ENCODE measurements around the gene ROM1. TPM values are rescaled to one million over a fixed set of nuclear protein-coding genes. Genes with fewer than 3 reads are reported as not detected.
A peak's percentile ranks its signal among the peaks of the same experiment; 100 is the strongest.

ROM1 gene
- total RNA-seq, 1 donor from 2014 or later, result 2.4 TPM

GRCh38 chr11:62652161-62653006 lies 39.3 kb downstream of the ROM1 start:
- TF ChIP-seq CTCF (IDR thresholded peaks at IDR 0.05), result no peak
- peak overlapping the region; percentile 92 for H3K27ac Mint-ChIP-seq (ENCODE audit: unreplicated experiment)
- peaks cover 3% of the 10 kb centered on the region for H3K36me3 Mint-ChIP-seq (ENCODE audit: low read depth)
- no peak for DNase-seq (ENCODE audit: low spot score)
- H3K9me3 Mint-ChIP-seq (ENCODE audit: low read depth), result no peaks in the 10 kb centered on the region
- H3K4me1 Mint-ChIP-seq (ENCODE audit: low read depth), result peaks cover 16% of the 10 kb centered on the region
- H3K27me3 Mint-ChIP-seq (ENCODE audit: low read depth), result no peaks in the 10 kb centered on the region
- H3K4me3 Mint-ChIP-seq (ENCODE audit: unreplicated experiment), result peak overlapping the region; percentile 87

- H3K27ac Mint-ChIP-seq (ENCODE audit: unreplicated experiment), result peak overlapping the region; percentile 22
- H3K36me3 Mint-ChIP-seq (ENCODE audit: low read depth), result peaks cover 3% of the 10 kb centered on the region
- H3K4me3 Mint-ChIP-seq (ENCODE audit: unreplicated experiment), result no peak overlapping the region
- TF ChIP-seq CTCF (IDR thresholded peaks at IDR 0.05), result no peak
- no peaks in the 10 kb centered on the region for H3K9me3 Mint-ChIP-seq (ENCODE audit: low read depth)
- H3K4me1 Mint-ChIP-seq (ENCODE audit: low read depth), result peaks cover 16% of the 10 kb centered on the region
- no peak for DNase-seq (ENCODE audit: low spot score)
- no peaks in the 10 kb centered on the region for H3K27me3 Mint-ChIP-seq (ENCODE audit: low read depth)
These were observed 41.2 kb downstream of the ROM1 start for GRCh38 chr11:62654297-62654696.

- H3K4me1 Mint-ChIP-seq (ENCODE audit: low read depth), result peaks cover 12% of the 10 kb centered on the region
- no peaks in the 10 kb centered on the region for H3K9me3 Mint-ChIP-seq (ENCODE audit: low read depth)
- TF ChIP-seq CTCF (IDR thresholded peaks at IDR 0.05), result no peak
- no peaks in the 10 kb centered on the region for H3K36me3 Mint-ChIP-seq (ENCODE audit: low read depth)
- H3K4me3 Mint-ChIP-seq (ENCODE audit: unreplicated experiment), result no peak overlapping the region
- DNase-seq (ENCODE audit: low spot score), result no peak
- no peak overlapping the region for H3K27ac Mint-ChIP-seq (ENCODE audit: unreplicated experiment)
- H3K27me3 Mint-ChIP-seq (ENCODE audit: low read depth), result no peaks in the 10 kb centered on the region
These were observed 43.9 kb downstream of the ROM1 start for GRCh38 chr11:62656796-62657429.

- H3K4me3 Mint-ChIP-seq (ENCODE audit: unreplicated experiment), result peak overlapping the region; percentile 94
- no peaks in the 10 kb centered on the region for H3K9me3 Mint-ChIP-seq (ENCODE audit: low read depth)
- peak overlapping the region; percentile 93 for H3K27ac Mint-ChIP-seq (ENCODE audit: unreplicated experiment)
- TF ChIP-seq CTCF (IDR thresholded peaks at IDR 0.05), result no peak
- peaks cover 26% of the 10 kb centered on the region for H3K4me1 Mint-ChIP-seq (ENCODE audit: low read depth)
- H3K36me3 Mint-ChIP-seq (ENCODE audit: low read depth), result peaks cover 7% of the 10 kb centered on the region
- DNase-seq (ENCODE audit: low spot score), result no peak
- H3K27me3 Mint-ChIP-seq (ENCODE audit: low read depth), result no peaks in the 10 kb centered on the region
These were observed 51.5 kb downstream of the ROM1 start for GRCh38 chr11:62664405-62665074.

Small RNA genes within 50 kb of the gene (microRNA-seq; reads per million reads assigned to microRNA genes)
- not detected for gene MIR6747 (ENCODE audit: borderline number of aligned reads)

Other genes starting within 250 kb of the ROM1 start
- gene SCGB1A1, start 194.2 kb upstream of the ROM1 start, total RNA-seq, result not detected in 3 replicates
- gene AHNAK, start 66.5 kb upstream of the ROM1 start, total RNA-seq, result 476 to 526 TPM (median 514 TPM) in 3 replicates
- gene EEF1G, start 39.4 kb upstream of the ROM1 start, total RNA-seq, result 1,000 to 1,202 TPM (median 1,017 TPM) in 3 replicates
- 9.6 to 15.2 TPM (median 11.8 TPM) in 3 replicates for gene TUT1, start 21.7 kb upstream of the ROM1 start, total RNA-seq
- 81.7 to 89.3 TPM (median 83.0 TPM) in 3 replicates for gene MTA2, start 11.4 kb upstream of the ROM1 start, total RNA-seq
- 55.2 to 76.6 TPM (median 58.9 TPM) in 3 replicates for gene EML3, start 482 bp upstream of the ROM1 start, total RNA-seq
- gene B3GAT3, start 8.7 kb downstream of the ROM1 start, total RNA-seq, result 35.3 to 40.1 TPM (median 37.7 TPM) in 3 replicates
- gene GANAB, start 33.4 kb downstream of the ROM1 start, total RNA-seq, result 348 to 394 TPM (median 359 TPM) in 3 replicates
- gene INTS5, start 40.0 kb downstream of the ROM1 start, total RNA-seq, result 17.0 to 18.1 TPM (median 17.2 TPM) in 3 replicates
- 39.0 to 61.1 TPM (median 47.5 TPM) in 3 replicates for gene C11orf98, start 52.0 kb downstream of the ROM1 start, total RNA-seq
- gene CSKMT, start 52.1 kb downstream of the ROM1 start, total RNA-seq, result 7.8 to 8.4 TPM (median 8.4 TPM) in 3 replicates
- 4.8 to 5.7 TPM (median 5.5 TPM) in 3 replicates for gene UQCC3, start 58.4 kb downstream of the ROM1 start, total RNA-seq
- gene LBHD1, start 59.0 kb downstream of the ROM1 start, total RNA-seq, result 2.8 to 8.3 TPM (median 4.2 TPM) in 3 replicates
- 72.0 to 82.2 TPM (median 81.6 TPM) in 3 replicates for gene UBXN1, start 65.8 kb downstream of the ROM1 start, total RNA-seq
- gene LRRN4CL, start 76.3 kb downstream of the ROM1 start, total RNA-seq, result 0.20 to 0.51 TPM (median 0.21 TPM) in 3 replicates
- gene BSCL2, start 94.2 kb downstream of the ROM1 start, total RNA-seq, result 36.6 to 76.0 TPM (median 43.2 TPM) in 3 replicates
- not detected in 3 replicates for gene GNG3, start 94.4 kb downstream of the ROM1 start, total RNA-seq
- 43.6 to 53.8 TPM (median 45.6 TPM) in 3 replicates for gene HNRNPUL2, start 114.2 kb downstream of the ROM1 start, total RNA-seq
- gene TTC9C, start 115.2 kb downstream of the ROM1 start, total RNA-seq, result 33.0 to 36.8 TPM (median 36.7 TPM) in 3 replicates
- gene ZBTB3, start 140.9 kb downstream of the ROM1 start, total RNA-seq, result 10.2 to 13.0 TPM (median 11.3 TPM) in 3 replicates
- 75.9 to 77.8 TPM (median 77.0 TPM) in 3 replicates for gene POLR2G, start 148.3 kb downstream of the ROM1 start, total RNA-seq
- 18.8 to 31.0 TPM (median 21.4 TPM) in 3 replicates for gene TAF6L, start 158.1 kb downstream of the ROM1 start, total RNA-seq
- 29.4 to 44.9 TPM (median 35.1 TPM) in 3 replicates for gene TMEM179B, start 174.1 kb downstream of the ROM1 start, total RNA-seq
- 11.4 to 16.2 TPM (median 14.7 TPM) in 3 replicates for gene TMEM223, start 178.7 kb downstream of the ROM1 start, total RNA-seq
- gene NXF1, start 192.2 kb downstream of the ROM1 start, total RNA-seq, result 51.3 to 69.5 TPM (median 52.4 TPM) in 3 replicates
- gene STX5, start 218.8 kb downstream of the ROM1 start, total RNA-seq, result 44.0 to 52.2 TPM (median 45.5 TPM) in 3 replicates
- 0.65 TPM in 1 of 3 replicates, not detected in the others for gene TEX54, start 219.6 kb downstream of the ROM1 start, total RNA-seq
- gene WDR74, start 226.3 kb downstream of the ROM1 start, total RNA-seq, result 26.4 to 27.9 TPM (median 27.3 TPM) in 3 replicates